ENCODE data around the gene C6orf163. TPM values are rescaled to one million over a fixed set of nuclear protein-coding genes. Genes with fewer than 3 reads are reported as not detected.
A peak's percentile ranks its signal among the peaks of the same experiment; 100 is the strongest.

C6orf163 gene
- total and polyA plus RNA-seq, 2 experiments from 2014 or later: 2.3 to 5.4 TPM

DNA sequence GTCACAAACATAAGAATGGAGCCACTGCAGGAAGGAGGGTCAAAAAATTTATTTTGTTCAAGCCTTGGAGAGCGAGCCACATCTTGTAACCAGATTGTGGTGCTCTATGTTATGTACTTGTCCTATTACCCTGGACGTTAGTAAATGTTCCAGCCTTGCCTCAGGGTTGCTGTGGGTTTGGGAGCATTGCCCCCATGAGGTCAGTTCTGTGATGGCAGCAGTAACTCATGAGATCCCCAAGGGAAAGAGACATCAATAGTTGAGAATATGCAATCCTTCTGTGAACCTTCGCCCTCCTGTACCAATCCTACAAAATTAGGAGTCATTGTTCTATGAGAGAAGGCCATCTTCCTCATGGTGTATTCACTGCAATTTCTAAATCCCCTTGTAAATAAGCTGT, 46.7 kb downstream of the C6orf163 start:
- Histone ChIP-seq H3K27me3 (ENCODE audit: insufficient read depth) (no peaks in the 10 kb centered on the region), H2AFZ (no peak overlapping the region), H3K4me1 (ENCODE audit: insufficient read depth) (no peaks in the 10 kb centered on the region), H3K4me2 (no peak overlapping the region), H3K4me3 (no peak overlapping the region), H3K9me2 (ENCODE audit: insufficient read depth) (no peaks in the 10 kb centered on the region), H3K27ac (ENCODE audit: low read depth) (no peak overlapping the region), H3F3A (replicated peaks; ENCODE audit: low read depth) (no peaks in the 10 kb centered on the region), H3K79me2 (replicated peaks; ENCODE audit: insufficient read depth) (no peaks in the 10 kb centered on the region), H4K20me1 (replicated peaks; ENCODE audit: insufficient read depth) (no peaks in the 10 kb centered on the region), H3K36me3 (ENCODE audit: insufficient read depth) (no peaks in the 10 kb centered on the region)
- ATAC-seq (peak; percentile 97), DNase-seq (ENCODE audit: low spot score) (peak; percentile 81)
- Mint-ChIP-seq H3K27ac (no peak overlapping the region), H3K4me1 (no peaks in the 10 kb centered on the region), H3K9me3 (no peaks in the 10 kb centered on the region), H3K4me3 (no peak overlapping the region), H3K27me3 (ENCODE audit: insufficient read depth, low read depth, poor library complexity) (no peaks in the 10 kb centered on the region), H3K36me3 (ENCODE audit: low read depth) (no peaks in the 10 kb centered on the region)
- peak; percentile 77 to 97 for TF ChIP-seq CTCF (conservative IDR thresholded peaks at IDR 0.05; ENCODE audit: low read depth in 2 of 2)
- TF ChIP-seq ETS1 (IDR thresholded peaks at IDR 0.05): no peak

GRCh38 chr6:87393026-87393622, 48.5 kb downstream of the C6orf163 start:
- Mint-ChIP-seq H3K27ac (no peak overlapping the region), H3K4me3 (no peak overlapping the region), H3K36me3 (ENCODE audit: low read depth) (no peaks in the 10 kb centered on the region), H3K27me3 (ENCODE audit: insufficient read depth, low read depth, poor library complexity) (no peaks in the 10 kb centered on the region), H3K4me1 (no peaks in the 10 kb centered on the region), H3K9me3 (no peaks in the 10 kb centered on the region)
- ATAC-seq (peak; percentile 74), DNase-seq (ENCODE audit: low spot score) (peak; percentile 86)
- Histone ChIP-seq H2AFZ (no peak overlapping the region), H3K9me2 (ENCODE audit: insufficient read depth) (no peaks in the 10 kb centered on the region), H4K20me1 (replicated peaks; ENCODE audit: insufficient read depth) (no peaks in the 10 kb centered on the region), H3K4me1 (ENCODE audit: insufficient read depth) (no peaks in the 10 kb centered on the region), H3K79me2 (replicated peaks; ENCODE audit: insufficient read depth) (no peaks in the 10 kb centered on the region), H3K36me3 (ENCODE audit: insufficient read depth) (no peaks in the 10 kb centered on the region), H3K27me3 (ENCODE audit: insufficient read depth) (no peaks in the 10 kb centered on the region), H3K27ac (ENCODE audit: low read depth) (no peak overlapping the region), H3K4me2 (no peak overlapping the region), H3K4me3 (no peak overlapping the region), H3F3A (replicated peaks; ENCODE audit: low read depth) (no peaks in the 10 kb centered on the region)
- TF ChIP-seq EZH2phosphoT487 (IDR thresholded peaks at IDR 0.05; ENCODE audit: unreplicated experiment): no peak
- no peak for TF ChIP-seq EZH2 (IDR thresholded peaks at IDR 0.05; ENCODE audit: low read depth, unreplicated experiment)
- TF ChIP-seq CTCF (conservative IDR thresholded peaks at IDR 0.05; ENCODE audit: low read depth in 2 of 2): peak; percentile 73 to 82

Data from GM23338 (cell line).